SHP77 treated with DMSO at 0.1 percent for 48 hours (cell line): ENCODE data around the gene LDB2.
"Not testable (repeated sequence)": the region's sequence is repeated elsewhere in the genome, so short reads cannot be mapped to it uniquely, and the experiment has no call there.

Source experiments
- DNase-seq: peaks from one replicate; lab custom pipeline; 2025; lab: John Stamatoyannopoulos, UW

The LDB2 gene

DNA sequence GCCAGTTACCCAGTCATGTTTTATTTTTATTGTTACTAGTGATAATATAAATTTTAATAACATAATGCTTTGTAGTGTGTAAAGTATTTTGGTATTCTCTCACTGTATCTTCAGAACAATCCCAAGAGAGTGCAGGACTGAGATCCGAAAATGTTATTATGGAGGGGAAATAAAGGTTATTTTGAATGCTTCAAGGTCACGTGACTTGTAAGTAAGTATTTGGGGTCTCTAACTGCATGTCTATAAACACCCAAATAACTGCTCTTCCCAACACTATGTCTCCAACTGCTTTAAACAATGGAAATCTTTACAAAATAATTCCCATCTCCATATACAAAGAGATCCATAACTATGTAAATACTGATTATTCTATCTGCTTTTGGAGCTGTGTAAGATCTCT is 302.2 kb downstream of the LDB2 start:
- no peak for DNase-seq

DNA sequence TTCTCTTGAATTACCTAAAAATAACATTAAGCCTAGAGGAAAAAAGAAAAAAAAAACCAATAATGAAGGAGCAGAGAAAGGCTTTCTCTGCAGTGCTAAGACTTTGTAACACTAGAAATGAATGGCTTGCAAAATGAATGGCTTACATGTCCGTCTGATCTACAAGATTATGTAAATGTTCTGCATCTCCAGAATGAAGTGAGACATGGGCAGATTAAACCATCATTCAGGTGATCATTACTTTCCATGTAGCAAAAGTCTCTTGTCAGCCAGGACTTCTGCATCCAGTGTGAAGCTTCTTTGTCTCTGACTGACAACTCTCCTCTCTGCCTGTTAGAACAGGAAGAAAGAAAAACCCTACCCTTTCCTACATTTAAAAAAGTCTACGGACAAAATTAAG is 304.3 kb downstream of the LDB2 start:
- no peak for DNase-seq

DNA sequence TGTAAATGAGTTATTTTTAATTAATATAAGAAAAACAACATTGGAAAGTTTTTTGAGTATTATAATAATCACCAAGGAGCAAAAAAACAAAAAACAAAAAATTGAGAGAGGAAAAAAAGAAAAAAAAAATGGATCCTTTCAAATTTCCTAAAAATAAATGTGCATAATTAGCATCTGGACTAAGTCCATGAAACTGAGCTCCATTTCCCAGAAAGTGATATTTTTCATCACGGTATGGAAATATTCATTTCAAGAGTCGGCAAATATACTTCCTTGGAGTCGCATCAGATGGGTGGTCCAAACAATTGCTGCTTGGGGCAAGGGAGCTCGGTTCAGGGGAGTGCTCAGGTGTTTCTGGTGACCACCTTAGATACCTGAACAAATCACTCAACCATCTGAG is 305.1 kb downstream of the LDB2 start:
- no peak for DNase-seq

DNA sequence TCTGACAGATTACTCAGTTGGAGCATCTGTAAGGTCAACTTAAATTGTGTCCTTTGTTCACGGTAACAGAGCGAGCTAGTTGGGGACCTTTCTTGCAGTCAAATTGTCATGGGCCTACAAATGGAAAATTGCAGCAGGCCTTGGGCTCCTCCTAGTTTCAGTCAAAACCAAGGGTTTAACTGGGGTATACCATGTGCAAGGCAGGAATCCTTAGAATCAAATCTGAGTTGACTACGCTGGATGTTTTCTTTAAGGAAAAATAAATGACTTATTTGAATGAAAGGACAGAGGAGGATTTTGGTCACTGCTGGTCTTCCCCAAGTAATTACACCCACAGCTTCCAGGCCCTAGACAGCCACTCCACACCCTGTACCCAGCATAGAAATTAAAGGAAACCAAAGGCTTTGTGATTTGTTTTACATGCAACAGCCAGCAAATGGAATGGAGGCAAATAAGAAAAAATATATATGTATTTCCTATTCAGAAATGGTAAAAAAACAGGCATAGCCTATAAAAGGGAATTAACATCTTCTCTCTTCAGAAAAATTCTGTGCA is 307.1 kb downstream of the LDB2 start:
- DNase-seq, result no peak

DNA sequence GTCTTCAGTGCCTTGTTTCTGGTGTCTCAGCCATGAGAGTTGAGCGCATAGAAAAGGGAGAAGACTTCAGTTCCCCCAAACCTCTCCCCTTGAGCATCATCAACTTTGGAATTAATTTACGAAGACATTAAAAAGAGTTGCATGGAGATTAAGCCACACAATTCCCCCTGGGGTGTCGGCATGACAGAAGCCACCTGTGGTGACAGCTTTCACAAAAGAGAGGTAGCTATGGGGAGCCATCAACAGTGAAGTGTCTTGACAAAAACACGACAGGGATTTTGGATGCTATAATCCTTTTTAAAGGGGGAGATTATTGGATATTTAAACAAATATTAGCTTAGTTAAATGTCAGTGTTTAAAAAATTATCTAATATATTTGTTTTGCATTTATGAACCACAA is 307.6 kb downstream of the LDB2 start:
- DNase-seq, result no peak

DNA sequence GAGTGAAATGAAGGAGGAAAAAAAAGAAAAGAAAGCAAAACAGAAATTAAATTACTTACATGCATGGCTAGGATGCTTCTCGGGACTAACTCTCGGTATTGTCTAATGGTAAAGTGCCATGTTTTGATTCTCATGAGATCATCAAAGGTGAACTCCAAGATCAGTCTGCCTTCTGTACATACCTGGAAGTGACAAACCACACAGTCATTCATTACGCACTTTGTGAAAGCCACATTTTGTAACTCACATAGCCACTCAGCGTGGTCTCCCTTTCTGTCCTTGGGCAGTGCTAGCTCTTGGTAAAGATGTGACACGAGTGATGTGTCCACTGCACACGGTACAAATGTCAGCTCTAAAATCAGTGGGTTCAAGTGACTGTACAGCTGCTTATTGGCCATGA is 309.8 kb downstream of the LDB2 start:
- DNase-seq, result no peak

DNA sequence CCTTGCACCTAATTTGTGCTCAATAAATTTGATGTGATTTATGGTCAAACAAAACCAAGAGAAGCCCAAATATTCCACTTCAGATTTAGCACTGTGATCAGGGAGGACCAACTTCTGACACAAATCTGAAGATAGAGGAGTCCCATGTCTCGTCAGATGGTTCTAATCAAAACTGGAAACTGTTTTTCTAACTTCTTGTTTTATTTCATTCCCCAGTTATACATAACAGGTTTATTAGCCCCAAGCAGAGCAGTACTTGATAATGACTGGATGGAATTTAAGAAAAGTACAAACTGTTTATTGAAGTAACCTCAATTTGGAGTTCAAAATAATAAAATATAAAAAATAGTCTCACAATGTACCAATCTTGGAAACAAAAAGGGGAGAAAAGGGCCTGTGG is 310.3 kb downstream of the LDB2 start:
- no peak for DNase-seq

DNA sequence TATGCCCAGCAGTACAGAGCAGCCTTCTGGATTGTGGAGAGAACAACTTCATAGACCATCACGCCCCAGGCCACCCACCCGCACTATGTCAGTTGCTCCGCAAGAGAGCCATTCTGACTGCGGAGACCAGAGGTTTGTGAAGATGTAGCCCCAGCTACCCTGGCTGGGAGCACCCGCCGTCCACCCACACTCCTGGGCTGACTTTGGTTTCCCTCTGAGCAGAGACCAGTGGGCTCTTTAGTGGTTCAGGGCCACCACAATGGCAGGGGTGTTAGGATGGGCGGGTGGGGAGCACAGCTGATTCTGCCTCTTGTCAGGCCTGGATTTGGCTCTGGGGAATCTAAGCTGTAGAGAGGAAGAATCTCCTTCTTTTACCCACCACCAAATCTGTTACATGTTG is 313.4 kb downstream of the LDB2 start:
- no peak for DNase-seq

DNA sequence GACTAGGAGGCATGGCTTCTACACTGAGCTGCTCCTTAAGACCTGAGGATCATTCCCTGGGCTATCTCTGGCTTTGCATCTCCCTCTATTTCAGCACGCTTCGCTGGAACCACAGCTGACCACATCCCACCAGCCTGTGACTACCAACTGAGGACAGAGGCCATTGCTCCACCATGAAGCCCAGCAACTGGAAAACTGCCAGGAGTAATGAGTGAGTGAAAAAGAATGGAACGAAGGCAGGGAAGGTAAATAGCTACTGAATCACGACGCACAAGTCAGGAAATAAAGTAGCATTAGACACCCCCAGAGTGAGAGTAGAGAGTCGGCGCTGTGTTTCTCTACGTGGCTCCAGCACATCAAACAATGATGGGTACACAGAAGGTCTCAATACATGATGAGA is 314.7 kb downstream of the LDB2 start:
- DNase-seq, result no peak

DNA sequence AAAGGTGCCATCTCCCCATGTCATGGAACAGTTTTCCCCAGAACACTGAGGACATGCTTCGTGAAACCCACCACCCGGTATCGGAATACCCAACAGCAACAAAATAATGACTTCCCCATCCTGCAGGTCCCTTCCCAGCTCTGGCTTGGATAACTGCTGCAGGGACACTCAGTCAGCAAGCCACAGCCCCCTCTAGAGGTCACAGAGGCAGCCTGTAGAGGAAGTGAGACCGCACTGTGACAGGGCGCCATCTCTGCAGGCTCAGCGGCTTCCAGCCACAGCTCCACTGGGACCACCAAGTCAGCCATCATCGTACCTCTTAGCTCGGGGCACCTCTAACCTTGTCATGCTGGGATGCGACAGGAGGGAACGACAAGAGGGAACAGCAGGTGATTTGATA is 315.9 kb downstream of the LDB2 start:
- no peak for DNase-seq

DNA sequence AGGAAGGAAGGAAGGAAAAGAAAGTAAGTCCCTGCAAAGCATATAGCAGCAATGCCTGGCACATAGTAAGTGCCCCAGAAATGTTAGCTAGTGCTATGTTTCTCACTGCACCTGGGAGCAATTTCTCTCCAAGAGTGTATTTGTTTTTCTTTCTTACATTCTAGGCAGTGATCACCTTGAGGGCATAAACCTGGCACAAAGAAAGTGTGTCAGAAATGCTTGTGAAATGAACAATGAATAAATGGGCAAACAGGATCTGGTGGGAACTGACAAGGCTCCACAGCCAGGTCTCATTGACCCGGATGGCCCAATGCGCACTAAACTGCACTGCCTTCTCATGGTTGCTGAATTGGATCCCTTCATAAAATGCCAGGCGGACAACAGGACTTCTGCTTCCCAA is 316.4 kb downstream of the LDB2 start:
- no peak for DNase-seq

DNA sequence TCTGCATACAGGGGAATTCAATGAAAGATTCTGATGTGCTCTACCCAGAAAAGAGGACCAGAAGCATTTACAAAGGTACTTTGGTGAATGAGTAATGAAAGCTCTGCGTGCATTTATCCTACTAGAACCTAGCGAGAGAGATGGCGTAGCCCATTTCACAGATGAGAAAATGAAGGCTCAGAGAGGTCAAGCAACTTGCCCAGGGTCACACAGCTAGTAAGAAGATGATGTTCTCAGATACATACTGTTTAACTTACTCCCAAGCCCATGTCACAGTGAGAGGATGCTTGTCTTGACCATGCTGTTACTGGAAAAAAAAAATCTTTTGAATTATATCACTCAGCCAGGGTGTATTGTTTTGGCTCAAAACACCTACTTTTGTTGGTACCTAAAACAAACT is 317.3 kb downstream of the LDB2 start:
- no peak for DNase-seq

DNA sequence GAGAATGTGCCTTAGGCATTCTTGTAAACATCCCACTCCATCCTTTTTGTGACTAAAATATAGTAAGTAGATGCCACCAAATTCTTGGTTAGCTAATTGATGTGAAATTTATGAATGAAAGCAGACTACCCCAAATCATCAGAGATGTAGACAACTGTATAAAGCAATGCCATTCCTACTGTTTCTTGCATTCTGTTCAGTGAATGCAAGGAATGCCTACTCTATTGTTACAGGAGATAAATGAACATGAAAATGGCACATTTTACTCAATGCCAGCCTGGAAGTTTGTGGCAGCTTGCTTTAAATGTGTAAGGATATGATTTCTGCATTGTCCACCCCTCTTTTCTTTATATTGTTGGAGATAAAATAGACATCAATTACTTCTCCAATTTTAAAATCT is 317.9 kb downstream of the LDB2 start:
- DNase-seq, result no peak

DNA sequence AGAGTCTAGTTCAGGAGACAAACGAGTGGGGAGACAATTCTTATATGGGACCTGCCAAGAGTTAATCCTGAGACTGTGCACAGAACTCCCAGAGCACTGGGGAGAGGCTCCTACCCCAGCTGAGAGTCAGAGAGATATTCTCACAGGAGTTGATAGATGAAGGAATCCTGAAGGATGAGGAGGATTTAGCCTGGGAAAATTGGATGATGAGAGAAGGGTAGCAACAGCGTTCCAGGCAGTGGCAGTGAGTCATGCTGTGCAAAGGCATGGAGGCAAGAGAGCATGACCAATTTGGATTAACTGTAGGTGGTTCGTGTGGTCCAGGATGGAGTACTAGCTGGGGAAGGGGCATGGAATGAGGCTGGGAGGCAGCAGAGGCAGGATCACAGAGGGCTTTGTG is 318.6 kb downstream of the LDB2 start:
- no peak for DNase-seq

DNA sequence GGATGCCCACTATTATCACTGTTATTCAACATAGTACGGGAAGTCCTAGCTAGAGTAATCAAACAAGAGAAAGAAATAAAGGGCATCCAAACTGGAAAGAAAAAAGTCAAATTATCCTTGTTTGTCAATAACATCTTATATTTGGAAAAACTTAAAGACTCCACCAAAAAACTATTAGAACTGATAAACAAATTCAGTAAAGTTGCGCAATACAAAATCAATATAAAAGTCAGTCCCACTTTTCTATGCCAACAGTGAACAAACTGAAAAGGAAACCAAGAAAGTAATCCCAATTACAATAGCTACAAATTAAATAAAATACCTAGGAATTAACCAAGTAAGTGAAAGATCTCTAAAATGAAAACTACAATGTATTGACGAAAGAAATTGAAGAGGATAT is 321.3 kb downstream of the LDB2 start:
- no peak for DNase-seq

DNA sequence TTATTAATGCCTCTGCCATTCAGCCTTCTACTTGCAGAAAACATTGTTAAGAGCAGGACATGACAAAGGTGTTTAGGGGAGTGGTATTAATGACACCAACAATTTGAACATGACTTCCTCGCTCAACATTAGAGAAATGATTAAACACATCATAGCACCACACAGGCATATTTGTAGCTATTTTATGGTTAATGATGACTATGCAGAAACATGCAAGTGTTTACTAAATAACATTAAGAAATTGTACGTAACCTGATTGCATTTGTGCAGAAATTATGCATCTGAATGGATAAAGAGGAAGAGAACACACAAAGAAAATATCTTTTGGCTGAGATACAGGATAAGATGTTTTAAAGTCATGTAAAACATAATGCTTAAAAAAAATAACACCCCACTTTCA is 323.5 kb downstream of the LDB2 start:
- no peak for DNase-seq

DNA sequence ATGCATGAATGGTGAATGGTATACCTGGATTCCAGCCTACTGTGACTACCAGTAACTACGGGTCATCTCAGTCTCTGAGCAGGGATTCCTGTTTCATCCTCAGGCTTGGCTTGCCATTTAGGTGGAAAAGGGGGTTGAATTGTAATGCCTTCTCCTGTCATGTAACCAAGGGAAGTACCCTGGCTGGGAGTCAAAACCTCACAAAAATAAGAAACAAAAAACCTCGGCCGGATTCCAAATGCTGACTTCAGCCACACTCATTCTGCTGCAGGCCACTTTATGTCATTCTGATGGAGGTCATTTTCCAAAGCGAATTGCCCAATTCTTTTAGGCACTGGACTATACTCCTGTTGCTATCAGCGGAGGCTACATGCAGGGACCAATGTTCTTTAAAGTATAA is 324.7 kb downstream of the LDB2 start:
- no peak for DNase-seq

DNA sequence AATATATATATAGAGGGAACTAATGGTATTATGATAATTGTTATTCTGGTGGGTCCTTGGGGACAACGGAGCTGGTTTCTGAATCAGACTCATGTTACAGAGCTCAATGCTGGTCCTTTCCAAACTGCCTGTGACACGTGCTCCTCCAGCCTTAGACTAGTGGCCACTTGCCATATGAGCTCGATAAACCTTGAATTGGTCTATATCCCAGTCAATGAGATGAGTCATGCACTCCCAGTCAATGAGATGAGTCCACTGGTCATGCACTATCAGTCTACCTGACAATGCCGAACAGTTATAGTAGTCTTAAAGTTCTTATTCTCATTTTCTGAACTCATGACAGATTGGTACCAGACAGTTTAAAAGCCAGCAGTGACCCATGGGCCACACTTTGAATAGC is 325.2 kb downstream of the LDB2 start:
- no peak for DNase-seq

DNA sequence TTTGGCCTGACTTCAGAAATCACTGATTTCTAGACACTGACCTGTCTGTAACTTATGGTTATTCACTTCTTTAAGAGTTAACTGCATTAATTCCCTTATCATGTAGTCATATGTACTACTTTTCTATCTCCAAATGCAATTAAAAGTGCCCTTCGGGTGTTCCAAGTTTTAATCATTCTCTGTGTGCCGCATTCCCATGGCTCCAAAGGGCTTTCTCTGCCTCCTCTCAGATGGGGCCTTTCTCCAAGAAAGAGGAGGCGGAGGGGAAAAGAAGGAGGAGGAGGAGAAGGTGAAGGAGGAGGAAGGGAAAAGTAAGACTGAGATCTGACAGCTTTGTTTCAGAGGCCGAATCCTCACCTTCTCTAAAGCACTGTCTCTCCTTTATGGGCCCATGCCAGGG is 325.8 kb downstream of the LDB2 start:
- no peak for DNase-seq

DNA sequence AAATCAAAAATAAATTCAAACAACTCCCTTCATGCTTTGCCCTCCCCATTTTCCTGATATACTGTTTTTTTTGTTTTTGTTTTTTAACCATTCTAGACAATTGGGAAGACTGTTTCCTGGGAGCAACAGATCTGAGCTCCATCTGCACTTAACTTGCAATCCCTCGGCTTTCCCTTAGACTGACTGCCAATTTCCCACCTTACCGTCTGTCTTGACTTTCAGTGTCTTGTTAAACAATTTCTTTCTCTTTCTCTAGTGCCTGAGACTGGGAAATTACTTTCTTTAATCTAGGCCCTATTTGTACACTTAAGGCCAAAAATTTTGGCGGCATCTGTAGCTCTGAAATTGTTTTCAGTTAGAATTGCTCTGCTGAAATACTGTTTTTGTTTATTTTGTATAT is 326.3 kb downstream of the LDB2 start:
- no peak for DNase-seq

DNA sequence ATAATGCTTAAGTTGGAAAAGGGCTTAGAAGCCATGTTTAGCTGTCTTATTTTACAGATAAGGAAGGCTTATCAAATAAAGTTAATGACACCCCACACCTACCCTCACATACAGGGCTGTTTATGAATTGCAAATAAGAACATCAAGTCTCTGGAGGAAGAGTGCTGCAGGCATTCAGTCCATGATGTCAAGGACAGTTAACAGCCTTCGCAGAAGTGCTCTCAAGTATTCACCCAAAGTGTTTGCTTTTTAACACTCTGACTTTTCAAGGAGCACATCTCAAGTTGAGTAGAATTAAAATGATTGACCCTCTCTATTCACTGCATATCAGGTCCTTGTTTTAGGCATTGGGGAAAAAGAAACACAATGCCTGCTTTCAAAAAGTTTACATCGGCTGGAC is 328.7 kb downstream of the LDB2 start:
- no peak for DNase-seq

DNA sequence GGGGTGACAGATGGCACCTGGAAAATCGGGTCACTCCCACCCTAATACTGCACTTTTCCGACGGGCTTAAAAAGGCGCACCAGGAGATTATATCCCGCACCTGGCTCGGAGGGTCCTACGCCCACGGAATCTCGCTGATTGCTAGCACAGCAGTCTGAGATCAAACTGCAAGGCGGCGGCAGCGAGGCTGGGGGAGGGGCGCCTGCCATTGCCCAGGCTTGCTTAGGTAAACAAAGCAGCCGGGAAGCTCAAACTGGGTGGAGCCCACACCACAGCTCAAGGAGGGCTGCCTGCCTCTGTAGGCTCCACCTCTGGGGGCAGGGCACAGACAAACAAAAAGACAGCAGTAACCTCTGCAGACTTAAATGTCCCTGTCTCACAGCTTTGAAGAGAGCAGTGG is 341.1 kb downstream of the LDB2 start:
- not testable (repeated sequence) for DNase-seq

DNA sequence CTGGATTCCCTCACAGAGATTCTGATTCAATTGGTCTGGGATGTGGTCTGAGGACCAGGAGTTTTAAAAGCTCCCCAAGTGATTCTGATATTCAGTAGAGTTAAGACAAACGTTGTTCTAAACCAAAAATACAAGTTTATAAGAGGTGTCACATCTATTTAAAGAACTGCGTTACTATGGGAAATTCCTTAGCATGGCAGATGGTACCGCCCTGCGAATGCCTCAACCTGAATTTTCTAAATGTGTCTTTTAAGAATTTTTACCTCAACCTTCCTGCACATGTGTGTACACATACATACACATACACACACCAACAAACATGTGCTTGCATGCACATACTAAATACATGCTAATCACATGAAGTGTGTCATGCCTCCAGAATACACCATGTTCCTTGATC is 343.3 kb downstream of the LDB2 start:
- DNase-seq, result no peak

DNA sequence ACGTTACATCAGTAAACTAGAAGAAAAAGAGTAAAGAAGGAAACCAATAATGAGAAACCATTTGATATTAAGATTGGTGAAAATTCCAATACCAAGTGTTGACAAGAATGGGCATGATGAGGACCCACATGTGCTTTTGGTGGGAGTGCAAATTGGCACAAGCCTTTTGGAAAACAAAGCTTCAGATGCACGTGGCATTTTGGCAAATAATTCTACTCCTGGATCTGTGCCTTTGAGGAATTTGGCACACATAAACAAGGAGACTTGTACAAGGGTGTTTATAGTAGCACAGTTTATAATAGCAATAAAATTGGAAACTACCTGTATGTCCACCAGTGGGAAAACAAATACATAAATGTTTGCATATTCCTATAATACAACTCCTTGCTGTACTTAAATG is 347.9 kb downstream of the LDB2 start:
- no peak for DNase-seq

DNA sequence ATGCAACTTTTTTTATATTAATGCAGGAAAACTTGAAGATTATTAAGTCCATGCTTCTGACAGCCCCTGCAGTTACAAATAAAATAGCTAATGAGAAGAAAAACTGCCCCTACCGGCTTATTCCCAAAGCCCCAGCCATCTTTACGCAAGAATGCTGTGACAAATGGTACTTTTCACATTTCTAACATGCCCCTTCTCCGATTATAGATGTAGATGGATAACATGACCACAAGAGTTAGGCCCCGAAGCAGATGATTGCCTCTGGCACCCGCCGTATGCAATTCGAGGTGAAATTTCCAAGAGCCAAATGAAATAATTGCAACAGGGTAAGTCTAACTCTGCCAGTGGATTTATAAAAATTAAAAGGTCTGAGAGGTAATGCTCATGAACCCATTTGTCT is 352.8 kb downstream of the LDB2 start:
- no peak for DNase-seq
